ENCODE results near the gene MRPL1.

The MRPL1 gene

GRCh38 chr4:77819843-77820648 lies 42.6 kb upstream of the MRPL1 start:
- H3K4me3 ChIP-seq: peak overlapping the region; percentile 99
- no peaks in the 10 kb centered on the region for H3K36me3 ChIP-seq (ENCODE audit: insufficient read depth, low read length)
- peak overlapping the region; percentile 89 for H3K27ac ChIP-seq
- no peaks in the 10 kb centered on the region for H3K9me3 ChIP-seq (ENCODE audit: low read depth, low read length)
- no peak for DNase-seq (ENCODE audit: low read depth, low spot score)
- peak overlapping the region; percentile 93 for H3K9ac ChIP-seq (ENCODE audit: insufficient read length)
- TF ChIP-seq EZH2 (IDR thresholded peaks at IDR 0.05) (no peak), FOXP2 (optimal IDR thresholded peaks at IDR 0.05; ENCODE audit: control extremely low read depth, extremely low read length, insufficient read depth) (peak; percentile 80), POLR2AphosphoS5 (IDR thresholded peaks at IDR 0.05; ENCODE audit: borderline replicate concordance, low read depth, low read length) (peak; percentile 93)

GRCh38 chr4:77820649-77821561 lies 41.7 kb upstream of the MRPL1 start:
- no peak for DNase-seq (ENCODE audit: low read depth, low spot score)
- Histone ChIP-seq H3K27ac (peak overlapping the region; percentile 89), H3K9me3 (ENCODE audit: low read depth, low read length) (no peaks in the 10 kb centered on the region), H3K4me3 (peak overlapping the region; percentile 99), H3K9ac (ENCODE audit: insufficient read length) (peak overlapping the region; percentile 93), H3K36me3 (ENCODE audit: insufficient read depth, low read length) (no peaks in the 10 kb centered on the region)
- TF ChIP-seq POLR2AphosphoS5 (IDR thresholded peaks at IDR 0.05; ENCODE audit: borderline replicate concordance, low read depth, low read length) (no peak), EZH2 (IDR thresholded peaks at IDR 0.05) (no peak), FOXP2 (optimal IDR thresholded peaks at IDR 0.05; ENCODE audit: control extremely low read depth, extremely low read length, insufficient read depth) (no peak)

- H3K9me3 ChIP-seq (ENCODE audit: low read depth, low read length): no peaks in the 10 kb centered on the region
- H3K27ac ChIP-seq: no peak overlapping the region
- no peak overlapping the region for H3K4me3 ChIP-seq
- DNase-seq (ENCODE audit: low read depth, low spot score): no peak
- H3K36me3 ChIP-seq (ENCODE audit: insufficient read depth, low read length): no peaks in the 10 kb centered on the region
- TF ChIP-seq EZH2 (IDR thresholded peaks at IDR 0.05) (no peak), FOXP2 (optimal IDR thresholded peaks at IDR 0.05; ENCODE audit: control extremely low read depth, extremely low read length, insufficient read depth) (no peak), POLR2AphosphoS5 (IDR thresholded peaks at IDR 0.05; ENCODE audit: borderline replicate concordance, low read depth, low read length) (no peak)
- H3K9ac ChIP-seq (ENCODE audit: insufficient read length): no peak overlapping the region
Measured at GRCh38 chr4:77821775-77822174, 40.9 kb upstream of the MRPL1 start.

GRCh38 chr4:77826275-77826674 lies 36.4 kb upstream of the MRPL1 start:
- H3K4me3 ChIP-seq: no peak overlapping the region
- no peak for DNase-seq (ENCODE audit: low read depth, low spot score)
- no peaks in the 10 kb centered on the region for H3K36me3 ChIP-seq (ENCODE audit: insufficient read depth, low read length)
- no peak overlapping the region for H3K9ac ChIP-seq (ENCODE audit: insufficient read length)
- TF ChIP-seq FOXP2 (optimal IDR thresholded peaks at IDR 0.05; ENCODE audit: control extremely low read depth, extremely low read length, insufficient read depth) (no peak), POLR2AphosphoS5 (IDR thresholded peaks at IDR 0.05; ENCODE audit: borderline replicate concordance, low read depth, low read length) (no peak), EZH2 (IDR thresholded peaks at IDR 0.05) (no peak)
- no peaks in the 10 kb centered on the region for H3K9me3 ChIP-seq (ENCODE audit: low read depth, low read length)
- H3K27ac ChIP-seq: no peak overlapping the region

GRCh38 chr4:77827343-77827742 lies 35.3 kb upstream of the MRPL1 start:
- no peak for DNase-seq (ENCODE audit: low read depth, low spot score)
- H3K9ac ChIP-seq (ENCODE audit: insufficient read length): no peak overlapping the region
- H3K36me3 ChIP-seq (ENCODE audit: insufficient read depth, low read length): no peaks in the 10 kb centered on the region
- no peaks in the 10 kb centered on the region for H3K9me3 ChIP-seq (ENCODE audit: low read depth, low read length)
- TF ChIP-seq FOXP2 (optimal IDR thresholded peaks at IDR 0.05; ENCODE audit: control extremely low read depth, extremely low read length, insufficient read depth): no peak
- TF ChIP-seq POLR2AphosphoS5 (IDR thresholded peaks at IDR 0.05; ENCODE audit: borderline replicate concordance, low read depth, low read length): no peak
- TF ChIP-seq EZH2 (IDR thresholded peaks at IDR 0.05): no peak
- no peak overlapping the region for H3K27ac ChIP-seq
- H3K4me3 ChIP-seq: no peak overlapping the region

GRCh38 chr4:77833126-77833724 lies 29.4 kb upstream of the MRPL1 start:
- no peak overlapping the region for H3K27ac ChIP-seq
- TF ChIP-seq FOXP2 (optimal IDR thresholded peaks at IDR 0.05; ENCODE audit: control extremely low read depth, extremely low read length, insufficient read depth): no peak
- H3K9me3 ChIP-seq (ENCODE audit: low read depth, low read length): no peaks in the 10 kb centered on the region
- H3K4me3 ChIP-seq: no peak overlapping the region
- no peak overlapping the region for H3K9ac ChIP-seq (ENCODE audit: insufficient read length)
- DNase-seq (ENCODE audit: low read depth, low spot score): no peak
- no peaks in the 10 kb centered on the region for H3K36me3 ChIP-seq (ENCODE audit: insufficient read depth, low read length)

GRCh38 chr4:77834403-77834802 lies 28.2 kb upstream of the MRPL1 start:
- TF ChIP-seq EZH2 (IDR thresholded peaks at IDR 0.05): no peak
- TF ChIP-seq FOXP2 (optimal IDR thresholded peaks at IDR 0.05; ENCODE audit: control extremely low read depth, extremely low read length, insufficient read depth): no peak
- no peak for TF ChIP-seq POLR2AphosphoS5 (IDR thresholded peaks at IDR 0.05; ENCODE audit: borderline replicate concordance, low read depth, low read length)
- Histone ChIP-seq H3K27ac (no peak overlapping the region), H3K4me3 (no peak overlapping the region), H3K36me3 (ENCODE audit: insufficient read depth, low read length) (no peaks in the 10 kb centered on the region), H3K9me3 (ENCODE audit: low read depth, low read length) (no peaks in the 10 kb centered on the region), H3K9ac (ENCODE audit: insufficient read length) (no peak overlapping the region)
- DNase-seq (ENCODE audit: low read depth, low spot score): no peak

GRCh38 chr4:77843628-77844027 lies 19.0 kb upstream of the MRPL1 start:
- H3K36me3 ChIP-seq (ENCODE audit: insufficient read depth, low read length): no peaks in the 10 kb centered on the region
- no peak overlapping the region for H3K27ac ChIP-seq
- no peak overlapping the region for H3K9ac ChIP-seq (ENCODE audit: insufficient read length)
- TF ChIP-seq FOXP2 (optimal IDR thresholded peaks at IDR 0.05; ENCODE audit: control extremely low read depth, extremely low read length, insufficient read depth) (no peak), POLR2AphosphoS5 (IDR thresholded peaks at IDR 0.05; ENCODE audit: borderline replicate concordance, low read depth, low read length) (no peak), EZH2 (IDR thresholded peaks at IDR 0.05) (no peak)
- no peaks in the 10 kb centered on the region for H3K9me3 ChIP-seq (ENCODE audit: low read depth, low read length)
- no peak overlapping the region for H3K4me3 ChIP-seq
- DNase-seq (ENCODE audit: low read depth, low spot score): no peak

Data from SK-N-MC (cell line).